Suprapubic skin (tissue), 4 donors: Measurements from ENCODE around the gene PANK3. TPM values are rescaled to one million over a fixed set of nuclear protein-coding genes. Genes with fewer than 3 reads are reported as not detected.

Experiments used
- DNase-seq, 2 donors: peaks; one replicate each; pipeline ENCODE4 v3.0.0-alpha.2; 2019; ENCODE audit warnings: low spot score in 2 of 2
- H3K27ac ChIP-seq: fragments of 200-600 bp; sonication (generic); one replicate; pipeline ENCODE4 v1.5.1; 2019
- H3K27me3 ChIP-seq: fragments of 200-600 bp; sonication (generic); one replicate; pipeline ENCODE4 v1.5.1; 2019
- H3K36me3 ChIP-seq: fragments of 200-600 bp; sonication (generic); one replicate; pipeline ENCODE4 v1.5.1; 2019
- H3K4me1 ChIP-seq: fragments of 200-600 bp; sonication (generic); one replicate; pipeline ENCODE4 v1.5.1; 2019
- H3K4me3 ChIP-seq: fragments of 200-600 bp; sonication (generic); one replicate; pipeline ENCODE4 v1.5.1; 2019; ENCODE audit warnings: mild to moderate bottlenecking
- H3K9me3 ChIP-seq: fragments of 200-600 bp; sonication (generic); one replicate; pipeline ENCODE4 v1.5.1; 2019
- EP300 ChIP-seq: sonication (generic); formaldehyde crosslinking; IDR thresholded peaks from one replicate; pipeline ENCODE4 v1.6.1; 2017; ENCODE audit warnings: antibody characterized with exemption
- POLR2A ChIP-seq, 2 donors: fragments of 450-650 bp; IDR thresholded peaks; one replicate each; pipeline ENCODE4 v1.6.1; 2017; ENCODE audit warnings: antibody characterized with exemption in 2 of 2, mild to moderate bottlenecking in 2 of 2, moderate library complexity in 2 of 2
- POLR2AphosphoS5 ChIP-seq, 3 donors: sonication (generic); formaldehyde crosslinking; IDR thresholded peaks; one replicate each; pipeline ENCODE4 v1.6.1; 2017; ENCODE audit warnings: antibody characterized with exemption in 3 of 3
- WGBS: methylation state at CpG from one replicate; pipeline ENCODE4 v1.1.5; 2018; 5-methylcytosine and 5-hydroxymethylcytosine counted together
- total RNA-seq, 4 donors: library from RNA; depleted of rRNA; stranded (reverse); fragments of >200 nt; gene quantifications; one replicate each; pipeline ENCODE4 v1.1.0, GENCODE V29; 2016
- TF ChIP-seq, protein P1 (sequence below), 2 donors: fragments of 200-600 bp in 1 of 2; fragments of 450-650 bp in 1 of 2; sonication (generic) in 1 of 2; IDR thresholded peaks; one replicate each; pipeline ENCODE4 v1.5.1; 2016 to 2019; ENCODE audit warnings: antibody characterized with exemption in 2 of 2, mild to moderate bottlenecking in 1 of 2, moderate library complexity in 1 of 2

Gene PANK3
- total RNA-seq, 4 donors from 2014 or later, result 30.3 to 53.7 (median 35.0) TPM

DNA sequence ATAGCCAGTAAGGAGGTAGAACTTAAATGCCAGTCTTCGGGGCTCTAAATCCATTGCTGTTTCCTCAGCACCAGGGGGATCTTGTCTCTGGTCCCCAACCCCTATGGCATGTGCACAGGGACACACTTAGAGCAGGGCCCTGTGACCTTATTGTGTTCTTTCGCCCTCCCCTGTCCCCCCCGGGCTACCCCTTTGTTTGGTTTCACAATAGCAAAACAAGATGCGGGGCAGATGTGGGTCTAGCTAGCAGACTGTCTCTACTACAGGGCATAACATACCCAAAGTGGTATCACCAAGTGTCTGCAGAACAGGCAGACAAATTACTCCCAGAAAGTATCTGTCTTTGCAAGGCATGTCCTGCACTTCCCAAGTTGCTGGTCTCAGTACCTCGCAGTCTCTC lies 48.0 kb downstream of the PANK3 start:
- Histone ChIP-seq H3K27ac (no peak overlapping the region), H3K27me3 (peaks cover 32% of the 10 kb centered on the region), H3K4me1 (peaks cover 11% of the 10 kb centered on the region), H3K36me3 (no peaks in the 10 kb centered on the region), H3K4me3 (no peak overlapping the region), H3K9me3 (no peaks in the 10 kb centered on the region)
- TF ChIP-seq POLR2A (IDR thresholded peaks at IDR 0.05), result no peak
- TF ChIP-seq EP300, result no peak
- TF ChIP-seq, protein P1, sequence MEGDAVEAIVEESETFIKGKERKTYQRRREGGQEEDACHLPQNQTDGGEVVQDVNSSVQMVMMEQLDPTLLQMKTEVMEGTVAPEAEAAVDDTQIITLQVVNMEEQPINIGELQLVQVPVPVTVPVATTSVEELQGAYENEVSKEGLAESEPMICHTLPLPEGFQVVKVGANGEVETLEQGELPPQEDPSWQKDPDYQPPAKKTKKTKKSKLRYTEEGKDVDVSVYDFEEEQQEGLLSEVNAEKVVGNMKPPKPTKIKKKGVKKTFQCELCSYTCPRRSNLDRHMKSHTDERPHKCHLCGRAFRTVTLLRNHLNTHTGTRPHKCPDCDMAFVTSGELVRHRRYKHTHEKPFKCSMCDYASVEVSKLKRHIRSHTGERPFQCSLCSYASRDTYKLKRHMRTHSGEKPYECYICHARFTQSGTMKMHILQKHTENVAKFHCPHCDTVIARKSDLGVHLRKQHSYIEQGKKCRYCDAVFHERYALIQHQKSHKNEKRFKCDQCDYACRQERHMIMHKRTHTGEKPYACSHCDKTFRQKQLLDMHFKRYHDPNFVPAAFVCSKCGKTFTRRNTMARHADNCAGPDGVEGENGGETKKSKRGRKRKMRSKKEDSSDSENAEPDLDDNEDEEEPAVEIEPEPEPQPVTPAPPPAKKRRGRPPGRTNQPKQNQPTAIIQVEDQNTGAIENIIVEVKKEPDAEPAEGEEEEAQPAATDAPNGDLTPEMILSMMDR (IDR thresholded peaks at IDR 0.05), result no peak
- DNase-seq, result no peak
- WGBS, result 72% methylated on average over 5 of the region's 5 CpGs

DNA sequence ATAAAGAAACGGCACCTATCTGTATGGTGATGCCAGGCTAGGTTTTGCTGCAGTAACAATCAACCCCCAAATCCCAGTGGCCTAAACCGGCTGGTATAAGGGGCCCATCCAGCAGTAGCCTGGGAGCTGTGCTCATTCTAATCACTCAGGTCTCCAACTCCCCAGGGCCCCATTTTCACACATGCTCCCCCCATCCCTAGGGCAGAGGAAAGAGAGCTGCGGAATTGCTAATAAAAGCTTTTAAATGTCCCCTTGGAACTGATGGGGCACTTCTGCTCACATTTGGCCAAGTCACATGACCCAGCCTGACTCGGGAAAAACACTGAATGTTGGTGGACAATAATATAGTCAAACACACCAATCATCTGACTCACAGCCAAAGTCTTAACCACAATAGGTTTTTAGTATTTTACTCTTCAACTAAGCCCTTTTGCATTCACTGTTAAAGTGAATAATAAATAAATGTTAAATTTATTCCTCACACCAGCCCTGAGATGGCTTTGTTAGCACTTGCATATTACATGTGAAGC lies 48.5 kb downstream of the PANK3 start:
- 77% methylated on average over 4 of the region's 4 CpGs for WGBS

DNA sequence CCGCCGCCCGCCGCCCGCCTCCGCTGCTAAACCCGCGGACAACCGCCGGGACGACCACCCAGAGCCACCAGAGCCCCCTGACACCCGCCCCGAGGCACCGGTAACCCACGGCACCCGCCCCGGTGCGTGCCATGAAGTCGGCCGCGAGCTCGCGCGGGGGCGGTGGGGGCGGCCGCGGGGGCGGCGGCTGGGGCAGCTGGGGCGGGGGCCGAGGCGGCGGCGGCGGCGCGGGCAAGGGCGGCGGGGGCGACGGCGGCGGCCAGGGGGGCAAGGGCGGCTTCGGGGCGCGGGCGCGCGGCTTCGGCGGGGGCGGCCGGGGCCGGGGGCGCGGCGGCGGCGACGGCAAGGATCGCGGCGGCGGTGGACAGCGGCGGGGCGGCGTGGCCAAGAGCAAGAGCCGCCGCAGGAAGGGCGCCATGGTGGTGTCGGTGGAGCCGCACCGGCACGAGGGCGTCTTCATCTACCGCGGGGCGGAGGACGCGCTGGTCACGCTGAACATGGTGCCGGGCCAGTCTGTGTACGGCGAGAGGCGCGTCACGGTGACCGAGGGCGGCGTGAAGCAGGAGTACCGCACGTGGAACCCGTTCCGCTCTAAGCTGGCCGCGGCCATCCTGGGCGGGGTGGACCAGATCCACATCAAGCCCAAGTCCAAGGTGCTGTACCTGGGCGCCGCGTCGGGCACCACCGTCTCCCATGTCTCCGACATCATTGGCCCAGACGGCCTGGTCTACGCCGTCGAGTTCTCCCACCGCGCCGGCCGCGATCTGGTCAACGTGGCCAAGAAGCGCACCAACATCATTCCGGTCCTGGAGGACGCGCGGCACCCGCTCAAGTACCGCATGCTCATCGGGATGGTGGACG lies 49.6 kb downstream of the PANK3 start:
- Histone ChIP-seq H3K4me1 (peaks cover 11% of the 10 kb centered on the region), H3K27me3 (peaks cover 32% of the 10 kb centered on the region), H3K36me3 (no peaks in the 10 kb centered on the region), H3K4me3 (peak overlapping the region; percentile 53), H3K27ac (no peak overlapping the region), H3K9me3 (no peaks in the 10 kb centered on the region)
- TF ChIP-seq, protein P1 (IDR thresholded peaks at IDR 0.05), result no peak
- TF ChIP-seq POLR2A (IDR thresholded peaks at IDR 0.05) (no peak), EP300 (no peak), POLR2AphosphoS5 (IDR thresholded peaks at IDR 0.05) (no peak)
- DNase-seq, result peak in 1 of 2 donors; percentile 58
- 61% methylated on average over 22 of the region's 125 CpGs for WGBS

More for the DNA sequence above, 48.5 kb downstream of the PANK3 start:
- TF ChIP-seq POLR2A (IDR thresholded peaks at IDR 0.05) (no peak), EP300 (no peak), POLR2AphosphoS5 (IDR thresholded peaks at IDR 0.05) (no peak)
- TF ChIP-seq, protein P1 (IDR thresholded peaks at IDR 0.05), result no peak
- H3K4me3 ChIP-seq, result no peak overlapping the region
- DNase-seq, result no peak
- H3K9me3 ChIP-seq, result no peaks in the 10 kb centered on the region
- peaks cover 32% of the 10 kb centered on the region for H3K27me3 ChIP-seq
- H3K4me1 ChIP-seq, result peaks cover 11% of the 10 kb centered on the region
- H3K36me3 ChIP-seq, result no peaks in the 10 kb centered on the region
- H3K27ac ChIP-seq, result no peak overlapping the region

DNA sequence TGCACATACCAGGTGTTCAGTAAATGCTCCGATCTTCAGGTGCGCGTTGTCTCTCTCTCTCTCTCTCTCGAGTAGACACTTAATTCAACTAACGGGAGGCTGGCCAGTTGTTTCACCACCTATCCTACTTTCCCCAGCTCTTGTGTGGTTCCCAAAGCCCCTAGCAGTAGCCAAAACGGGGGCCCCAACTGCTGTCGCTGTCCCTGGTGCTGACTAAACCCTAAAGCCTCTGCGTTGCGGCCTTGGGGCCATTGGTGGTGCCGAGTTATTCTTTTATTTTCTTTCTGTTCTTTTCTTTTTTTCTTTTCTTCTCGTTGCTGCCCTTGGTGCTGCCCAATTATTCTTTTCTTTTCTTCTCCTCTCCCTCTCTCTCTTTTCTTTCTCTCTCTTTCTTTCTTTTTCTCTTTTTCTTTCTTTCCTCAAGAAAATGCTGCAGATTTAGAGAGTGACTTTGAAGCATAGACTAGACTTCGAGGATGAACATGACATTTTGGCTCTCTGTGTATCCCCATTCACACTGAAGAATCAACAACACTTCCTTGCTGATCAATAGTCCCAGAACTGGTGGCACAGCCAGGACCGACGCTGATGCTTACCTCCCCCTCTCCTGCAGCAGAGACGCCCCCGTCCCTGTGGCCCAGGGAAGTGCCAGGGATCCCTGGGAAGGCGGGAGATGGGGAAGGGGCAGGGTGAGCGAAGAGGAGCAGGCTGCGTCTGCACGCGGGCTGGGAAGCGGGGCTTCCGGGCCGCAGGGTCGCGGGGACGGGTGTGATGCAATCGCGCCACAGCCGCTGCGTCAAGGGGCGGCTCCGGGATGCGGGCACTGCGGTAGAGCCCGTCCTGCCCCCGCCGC lies 50.4 kb downstream of the PANK3 start, which contains the start of gene FBLL1:
Gene FBLL1, plus strand, starts transcription at position 785 of the 853 bp plus-strand sequence. CDS start 200 bp downstream, outside the sequence.
- no peak within 1 kb of the TSS for H3K27ac ChIP-seq
- no peak for TF ChIP-seq POLR2AphosphoS5 (IDR thresholded peaks at IDR 0.05)
- TF ChIP-seq, protein P1 (IDR thresholded peaks at IDR 0.05), result no peak
- TF ChIP-seq EP300, result no peak
- no peak for TF ChIP-seq POLR2A (IDR thresholded peaks at IDR 0.05)
- peaks cover 11% of the 10 kb centered on the region for H3K4me1 ChIP-seq
- peaks cover 32% of the 10 kb centered on the region for H3K27me3 ChIP-seq
- WGBS, result 17% methylated on average over 27 of the region's 38 CpGs
- H3K4me3 ChIP-seq, result peak within 1 kb of the TSS; percentile 53
- no peaks in the 10 kb centered on the region for H3K9me3 ChIP-seq
- no peak for DNase-seq
- no peaks in the 10 kb centered on the region for H3K36me3 ChIP-seq
